ENCODE results near the gene CCDC112.

GRCh38 chr5:115229606-115230005, 66.8 kb downstream of the CCDC112 start:
- TF ChIP-seq CTCF (IDR thresholded peaks at IDR 0.05; ENCODE audit: low read length) (no peak), EZH2 (optimal IDR thresholded peaks at IDR 0.05; ENCODE audit: low read depth, low read length) (no peak)

Measured in MM.1S (cell line).